ENCODE data around the gene TANGO6.

TANGO6 gene

GRCh38 chr16:68802190-68802589, 41.1 kb upstream of the TANGO6 start:
- Histone ChIP-seq H3K4me2 (ENCODE audit: low read length) (no peak overlapping the region), H3K79me2 (ENCODE audit: control insufficient read depth, low read length) (no peaks in the 10 kb centered on the region), H3K9me3 (ENCODE audit: control insufficient read depth, insufficient read depth, low read length) (no peaks in the 10 kb centered on the region), H4K20me1 (ENCODE audit: control insufficient read depth, insufficient read depth, low read depth, low read length) (no peaks in the 10 kb centered on the region), H3K4me1 (ENCODE audit: control insufficient read depth, low read length) (no peaks in the 10 kb centered on the region), H3K4me3 (ENCODE audit: low read length) (no peak overlapping the region), H3K9me2 (replicated peaks; ENCODE audit: control insufficient read depth, low read length) (no peaks in the 10 kb centered on the region), H3F3A (ENCODE audit: control insufficient read depth, insufficient read depth) (no peaks in the 10 kb centered on the region), H3K27ac (ENCODE audit: low read depth, low read length) (no peak overlapping the region), H3K36me3 (ENCODE audit: control insufficient read depth, low read length) (no peaks in the 10 kb centered on the region), H3K27me3 (ENCODE audit: control insufficient read depth, low read length) (0 out of 2 replicates have a peak, but pooled peaks cover 4% of the 10 kb centered on the region)
- TF ChIP-seq EZH2phosphoT487 (IDR thresholded peaks at IDR 0.05; ENCODE audit: borderline replicate concordance, low read length) (no peak), CTCF (IDR thresholded peaks at IDR 0.05; ENCODE audit: low read depth, low read length, poor library complexity, severe bottlenecking) (no peak)

- no peak for TF ChIP-seq CTCF (IDR thresholded peaks at IDR 0.05; ENCODE audit: low read depth, low read length, poor library complexity, severe bottlenecking)
- no peak for TF ChIP-seq EZH2phosphoT487 (IDR thresholded peaks at IDR 0.05; ENCODE audit: borderline replicate concordance, low read length)
- H4K20me1 ChIP-seq (ENCODE audit: control insufficient read depth, insufficient read depth, low read depth, low read length): no peaks in the 10 kb centered on the region
- H3K27ac ChIP-seq (ENCODE audit: low read depth, low read length): no peak overlapping the region
- no peaks in the 10 kb centered on the region for H3K4me1 ChIP-seq (ENCODE audit: control insufficient read depth, low read length)
- no peak overlapping the region for H3K4me3 ChIP-seq (ENCODE audit: low read length)
- H3K9me3 ChIP-seq (ENCODE audit: control insufficient read depth, insufficient read depth, low read length): no peaks in the 10 kb centered on the region
- H3K27me3 ChIP-seq (ENCODE audit: control insufficient read depth, low read length): 0 out of 2 replicates have a peak, but pooled peaks cover 4% of the 10 kb centered on the region
- no peaks in the 10 kb centered on the region for H3F3A ChIP-seq (ENCODE audit: control insufficient read depth, insufficient read depth)
- H3K4me2 ChIP-seq (ENCODE audit: low read length): no peak overlapping the region
- no peaks in the 10 kb centered on the region for H3K9me2 ChIP-seq (replicated peaks; ENCODE audit: control insufficient read depth, low read length)
- H3K36me3 ChIP-seq (ENCODE audit: control insufficient read depth, low read length): no peaks in the 10 kb centered on the region
- H3K79me2 ChIP-seq (ENCODE audit: control insufficient read depth, low read length): no peaks in the 10 kb centered on the region
Measured at GRCh38 chr16:68806422-68806821, 36.9 kb upstream of the TANGO6 start.

- Histone ChIP-seq H3F3A (ENCODE audit: control insufficient read depth, insufficient read depth) (no peaks in the 10 kb centered on the region), H3K27me3 (ENCODE audit: control insufficient read depth, low read length) (0 out of 2 replicates have a peak, but pooled peaks cover 4% of the 10 kb centered on the region), H3K4me3 (ENCODE audit: low read length) (no peak overlapping the region), H3K36me3 (ENCODE audit: control insufficient read depth, low read length) (no peaks in the 10 kb centered on the region), H3K79me2 (ENCODE audit: control insufficient read depth, low read length) (no peaks in the 10 kb centered on the region), H3K9me2 (replicated peaks; ENCODE audit: control insufficient read depth, low read length) (no peaks in the 10 kb centered on the region), H4K20me1 (ENCODE audit: control insufficient read depth, insufficient read depth, low read depth, low read length) (no peaks in the 10 kb centered on the region), H3K4me2 (ENCODE audit: low read length) (no peak overlapping the region), H3K4me1 (ENCODE audit: control insufficient read depth, low read length) (no peaks in the 10 kb centered on the region), H3K27ac (ENCODE audit: low read depth, low read length) (no peak overlapping the region), H3K9me3 (ENCODE audit: control insufficient read depth, insufficient read depth, low read length) (no peaks in the 10 kb centered on the region)
- TF ChIP-seq EZH2phosphoT487 (IDR thresholded peaks at IDR 0.05; ENCODE audit: borderline replicate concordance, low read length): no peak
- no peak for TF ChIP-seq CTCF (IDR thresholded peaks at IDR 0.05; ENCODE audit: low read depth, low read length, poor library complexity, severe bottlenecking)
Measured at GRCh38 chr16:68806981-68807380, 36.4 kb upstream of the TANGO6 start.

All from DOHH2 (cell line).